ENCODE data around the gene SHISA9. TPM values are rescaled to one million over a fixed set of nuclear protein-coding genes. Genes with fewer than 3 reads are reported as not detected.

SHISA9 gene
- total and polyA plus RNA-seq, 7 donors = 0.01 to 0.97 (median 0.07) TPM

DNA sequence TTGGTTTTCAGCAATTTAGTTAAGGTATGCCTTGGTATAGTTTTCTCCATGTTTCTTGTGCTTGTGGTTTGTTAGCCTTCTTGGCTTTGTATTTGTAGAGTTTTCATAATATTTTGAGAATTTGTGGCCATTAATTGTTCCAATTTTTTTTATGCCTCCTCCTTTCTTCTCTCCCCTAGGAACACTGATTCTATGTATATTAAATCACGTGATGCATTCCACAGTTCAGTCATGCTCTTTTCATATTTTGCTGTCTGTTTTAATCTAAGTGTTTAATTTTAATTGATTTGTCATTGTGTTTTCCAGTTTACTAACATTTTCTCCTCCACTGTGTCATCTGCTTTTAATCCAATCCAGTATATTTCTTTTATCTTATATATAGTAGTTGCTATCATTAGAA, 263.6 kb downstream of the SHISA9 start:
- Histone ChIP-seq H3K27ac (no peak overlapping the region), H3K36me3 (ENCODE audit: insufficient read depth in 1 of 2, low read depth in 1 of 2) (no peaks in the 10 kb centered on the region), H3K4me1 (no peaks in the 10 kb centered on the region), H3K27me3 (ENCODE audit: insufficient read depth in 3 of 3, low read length in 2 of 3) (no peaks in the 10 kb centered on the region), H3K9me3 (no peaks in the 10 kb centered on the region), H3K4me3 (no peak overlapping the region)
- DNase-seq (no peak), ATAC-seq (no peak)
- 55 to 77% (median 72%) methylated on average over 1 of the region's 1 CpG for WGBS, 3 donors
- TF ChIP-seq, protein P1, sequence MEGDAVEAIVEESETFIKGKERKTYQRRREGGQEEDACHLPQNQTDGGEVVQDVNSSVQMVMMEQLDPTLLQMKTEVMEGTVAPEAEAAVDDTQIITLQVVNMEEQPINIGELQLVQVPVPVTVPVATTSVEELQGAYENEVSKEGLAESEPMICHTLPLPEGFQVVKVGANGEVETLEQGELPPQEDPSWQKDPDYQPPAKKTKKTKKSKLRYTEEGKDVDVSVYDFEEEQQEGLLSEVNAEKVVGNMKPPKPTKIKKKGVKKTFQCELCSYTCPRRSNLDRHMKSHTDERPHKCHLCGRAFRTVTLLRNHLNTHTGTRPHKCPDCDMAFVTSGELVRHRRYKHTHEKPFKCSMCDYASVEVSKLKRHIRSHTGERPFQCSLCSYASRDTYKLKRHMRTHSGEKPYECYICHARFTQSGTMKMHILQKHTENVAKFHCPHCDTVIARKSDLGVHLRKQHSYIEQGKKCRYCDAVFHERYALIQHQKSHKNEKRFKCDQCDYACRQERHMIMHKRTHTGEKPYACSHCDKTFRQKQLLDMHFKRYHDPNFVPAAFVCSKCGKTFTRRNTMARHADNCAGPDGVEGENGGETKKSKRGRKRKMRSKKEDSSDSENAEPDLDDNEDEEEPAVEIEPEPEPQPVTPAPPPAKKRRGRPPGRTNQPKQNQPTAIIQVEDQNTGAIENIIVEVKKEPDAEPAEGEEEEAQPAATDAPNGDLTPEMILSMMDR (IDR thresholded peaks at IDR 0.05) = no peak
- intact Hi-C loops (cut with DNase I) = no loop called here

DNA sequence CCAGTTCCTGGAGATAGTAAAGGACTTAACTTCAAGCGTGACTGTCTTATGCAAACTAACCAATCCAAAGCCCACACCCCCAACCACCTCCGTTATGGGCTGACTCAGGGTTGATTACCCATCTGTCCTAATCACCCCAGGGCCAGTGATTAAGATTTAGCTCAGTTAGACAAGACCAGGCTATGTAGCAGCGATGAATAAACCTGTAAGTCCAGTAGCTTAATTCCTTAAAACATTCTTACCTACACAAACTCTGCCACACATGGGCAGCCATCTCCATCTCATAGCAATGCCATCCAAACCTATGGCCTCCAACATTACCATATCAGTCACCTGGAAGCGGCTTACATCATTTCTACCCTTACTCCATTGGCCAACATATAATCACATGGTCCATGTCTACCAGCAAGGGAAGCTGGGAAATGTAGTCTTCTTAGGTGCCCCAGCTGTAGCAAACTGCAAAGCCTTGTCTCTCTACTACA, 266.7 kb downstream of the SHISA9 start:
- Histone ChIP-seq H3K36me3 (ENCODE audit: insufficient read depth in 1 of 2, low read depth in 1 of 2) (no peaks in the 10 kb centered on the region), H3K4me3 (no peak overlapping the region), H3K9me3 (no peaks in the 10 kb centered on the region), H3K27me3 (ENCODE audit: insufficient read depth in 3 of 3, low read length in 2 of 3) (no peaks in the 10 kb centered on the region), H3K27ac (no peak overlapping the region), H3K4me1 (no peaks in the 10 kb centered on the region)
- WGBS, 3 donors = 75 to 80% (median 75%) methylated on average over 4 of the region's 4 CpGs
- TF ChIP-seq, protein P1 (IDR thresholded peaks at IDR 0.05) = no peak
- ATAC-seq (no peak), DNase-seq (no peak)
- intact Hi-C loops (cut with DNase I) = no loop called here

GRCh38 chr16:13171313-13171712, 269.9 kb downstream of the SHISA9 start:
- intact Hi-C loops (cut with DNase I) = loop anchor here in 1 of 2 donors (10.0 kb wide), 1 partner anchor 63 kb away; no protein-coding TSS in a partner anchor
- Histone ChIP-seq H3K9me3 (no peaks in the 10 kb centered on the region), H3K4me3 (no peak overlapping the region), H3K4me1 (no peaks in the 10 kb centered on the region), H3K36me3 (ENCODE audit: insufficient read depth in 1 of 2, low read depth in 1 of 2) (no peaks in the 10 kb centered on the region), H3K27me3 (ENCODE audit: insufficient read depth in 3 of 3, low read length in 2 of 3) (no peaks in the 10 kb centered on the region), H3K27ac (no peak overlapping the region)
- ATAC-seq (no peak), DNase-seq (no peak)
- 26 to 53% (median 42%) methylated on average over 4 of the region's 4 CpGs for WGBS, 3 donors
- TF ChIP-seq, protein P1 (IDR thresholded peaks at IDR 0.05) = no peak

GRCh38 chr16:13176711-13177110, 275.3 kb downstream of the SHISA9 start:
- H3K9me3 ChIP-seq = no peaks in the 10 kb centered on the region
- no peak overlapping the region for H3K4me3 ChIP-seq
- ATAC-seq (no peak), DNase-seq (no peak)
- H3K27ac ChIP-seq = no peak overlapping the region
- TF ChIP-seq, protein P1 (IDR thresholded peaks at IDR 0.05) = no peak
- 54 to 58% (median 56%) methylated on average over 3 of the region's 3 CpGs for WGBS, 3 donors
- no peaks in the 10 kb centered on the region for H3K27me3 ChIP-seq (ENCODE audit: insufficient read depth in 3 of 3, low read length in 2 of 3)
- H3K4me1 ChIP-seq = no peaks in the 10 kb centered on the region
- intact Hi-C loops (cut with DNase I) = loop anchor here in 1 of 2 donors (10.0 kb wide), 1 partner anchor 58 kb away; no protein-coding TSS in a partner anchor
- H3K36me3 ChIP-seq (ENCODE audit: insufficient read depth in 1 of 2, low read depth in 1 of 2) = no peaks in the 10 kb centered on the region

GRCh38 chr16:13178318-13178717, 276.9 kb downstream of the SHISA9 start:
- H3K4me1 ChIP-seq = no peaks in the 10 kb centered on the region
- ATAC-seq = no peak
- no peaks in the 10 kb centered on the region for H3K27me3 ChIP-seq (ENCODE audit: insufficient read depth in 3 of 3, low read length in 2 of 3)
- H3K27ac ChIP-seq = no peak overlapping the region
- no peaks in the 10 kb centered on the region for H3K9me3 ChIP-seq
- H3K36me3 ChIP-seq (ENCODE audit: insufficient read depth in 1 of 2, low read depth in 1 of 2) = no peaks in the 10 kb centered on the region
- 11 to 17% (median 14%) methylated on average over 8 of the region's 8 CpGs for WGBS, 3 donors
- TF ChIP-seq, protein P1 (IDR thresholded peaks at IDR 0.05) = no peak
- DNase-seq = no peak
- no peak overlapping the region for H3K4me3 ChIP-seq
- intact Hi-C loops (cut with DNase I) = loop anchor here in 1 of 2 donors (10.0 kb wide), 1 partner anchor 56 kb away; no protein-coding TSS in a partner anchor
